ENCODE results near the gene GNG8. TPM values are rescaled to one million over a fixed set of nuclear protein-coding genes. Genes with fewer than 3 reads are reported as not detected.

The GNG8 gene
- total and polyA plus RNA-seq, 10 of the 15 experiments (the other 5 are each of a cell fraction or from before 2014, with no cell fraction given): 1.2 to 6.6 (median 2.7) TPM; not detected in 6

GRCh38 chr19:46600384-46601317 is 35.4 kb downstream of the GNG8 start (continued):
- TF ChIP-seq ETV6 (conservative IDR thresholded peaks at IDR 0.05 in 1 of 2, IDR thresholded peaks at IDR 0.05 in 1 of 2; ENCODE audit: borderline replicate concordance in 1 of 2, low read depth in 1 of 2) (0 out of 4 replicates have a peak, but pooled peaks of 1 of the 2 experiments have one; percentile 35), JUND (IDR thresholded peaks at IDR 0.05; ENCODE audit: low read depth, low read length) (peak; percentile 99), CREB1 (IDR thresholded peaks at IDR 0.05; ENCODE audit: low read depth) (peak; percentile 94), PKNOX1 (IDR thresholded peaks at IDR 0.05) (0 out of 2 replicates have a peak, but pooled peaks have one; percentile 14), SKIL (IDR thresholded peaks at IDR 0.05; ENCODE audit: low read depth, poor library complexity, severe bottlenecking) (peak; percentile 96), KAT2A (conservative IDR thresholded peaks at IDR 0.05; ENCODE audit: control insufficient read depth, low read depth, low read length) (no peak), SMAD1 (IDR thresholded peaks at IDR 0.05; ENCODE audit: low read depth, partially characterized antibody) (peak; percentile 50), BCL3 (IDR thresholded peaks at IDR 0.05; ENCODE audit: borderline replicate concordance, insufficient read depth, low read depth, low read length, poor library complexity, severe bottlenecking) (peak; percentile 14), ZNF274 (IDR thresholded peaks at IDR 0.05; ENCODE audit: insufficient read depth, insufficient read length) (no peak), FOXK2 (IDR thresholded peaks at IDR 0.05) (peak; percentile 99), PML (IDR thresholded peaks at IDR 0.05; ENCODE audit: low read length) (peak; percentile 85), TARDBP (IDR thresholded peaks at IDR 0.05; ENCODE audit: borderline replicate concordance) (peak; percentile 96), SUPT20H (IDR thresholded peaks at IDR 0.05; ENCODE audit: borderline replicate concordance, control insufficient read depth, low read depth, low read length) (no peak), CEBPB (IDR thresholded peaks at IDR 0.05; ENCODE audit: borderline replicate concordance in 1 of 2, low read depth in 2 of 2, low read length in 2 of 2) (no peak), MXI1 (IDR thresholded peaks at IDR 0.05; ENCODE audit: low read depth, low read length) (peak; percentile 67), TCF3 (IDR thresholded peaks at IDR 0.05; ENCODE audit: borderline replicate concordance, insufficient read depth, low read depth, low read length) (no peak; the same call in 1 of the 2 replicates), SPI1 (IDR thresholded peaks at IDR 0.05; ENCODE audit: borderline replicate concordance, insufficient read depth, low read depth, low read length) (peak; percentile 26; the same call in 1 of the 2 replicates), HDAC2 (IDR thresholded peaks at IDR 0.05) (no peak), NFYB (IDR thresholded peaks at IDR 0.05; ENCODE audit: insufficient read depth, low read depth, low read length) (peak; percentile 82), E4F1 (IDR thresholded peaks at IDR 0.05; ENCODE audit: borderline replicate concordance, partially characterized antibody) (peak; percentile 92), RAD51 (IDR thresholded peaks at IDR 0.05) (no peak)
